DND-41 (cell line): ENCODE measurements around the gene TPGS2.

ENCODE experiments used
- ATAC-seq: fragments of 200-7000 bp; cut with Tn5 transposase; 3 replicates; pipeline ENCODE4 v1.9.1; 2021; ENCODE audit warnings: low read depth; ENCODE audit not compliant: insufficient read depth
- DNase-seq: peaks from one replicate; pipeline ENCODE4 v3.0.0-alpha.2; 2020
- H2AFZ ChIP-seq: 2 replicates; pipeline ENCODE4 v1.6.0; 2012; ENCODE audit warnings: low read depth, low read length
- H3K27ac ChIP-seq: 2 replicates; pipeline ENCODE4 v1.5.1; 2012; ENCODE audit warnings: low read length, inconsistent platforms
- H3K27me3 ChIP-seq: fragments of 200-600 bp; sonication (generic); 2 replicates; pipeline ENCODE4 v1.6.0; 2012; ENCODE audit warnings: low read length, mild to moderate bottlenecking, inconsistent platforms; ENCODE audit not compliant: insufficient read depth, poor library complexity
- H3K36me3 ChIP-seq: 2 replicates; pipeline ENCODE4 v1.5.1; 2012; ENCODE audit warnings: low read length, inconsistent platforms; ENCODE audit not compliant: insufficient read depth
- H3K4me1 ChIP-seq: 2 replicates; pipeline ENCODE4 v1.5.1; 2012; ENCODE audit warnings: mild to moderate bottlenecking, low read length; ENCODE audit not compliant: insufficient read depth
- H3K4me2 ChIP-seq: 2 replicates; pipeline ENCODE4 v1.6.0; 2012; ENCODE audit warnings: mild to moderate bottlenecking, moderate library complexity, low read length, inconsistent platforms; ENCODE audit not compliant: insufficient read depth
- H3K4me3 ChIP-seq, 2 experiments: fragments of 200-600 bp in 1 of 2; shearing (Covaris generic) in 1 of 2; 2 replicates each; pipeline ENCODE4 v1.5.1; 2012 to 2016; ENCODE audit warnings: inconsistent platforms in 2 of 2, low read length in 2 of 2, mild to moderate bottlenecking in 2 of 2, low read depth in 1 of 2, moderate library complexity in 1 of 2
- H3K79me2 ChIP-seq: 2 replicates; pipeline ENCODE4 v1.6.0; 2012; ENCODE audit warnings: low read length, inconsistent platforms; ENCODE audit not compliant: insufficient read depth
- H3K9ac ChIP-seq: 2 replicates; pipeline ENCODE4 v1.6.0; 2012; ENCODE audit warnings: low read depth, mild to moderate bottlenecking, inconsistent platforms, low read length, moderate library complexity
- H3K9me3 ChIP-seq: 2 replicates; pipeline ENCODE4 v1.5.1; 2012; ENCODE audit warnings: low read length, moderate library complexity, mild to moderate bottlenecking, inconsistent platforms; ENCODE audit not compliant: insufficient read depth, severe bottlenecking
- H4K20me1 ChIP-seq: 2 replicates; pipeline ENCODE4 v1.6.0; 2012; ENCODE audit warnings: low read length; ENCODE audit not compliant: insufficient read depth
- CTCF ChIP-seq: IDR thresholded peaks from 2 replicates; pipeline ENCODE4 v1.5.1; 2012; ENCODE audit warnings: borderline replicate concordance, low read length, moderate library complexity, mild to moderate bottlenecking; ENCODE audit not compliant: poor library complexity, severe bottlenecking; ENCODE audit errors: extremely low read depth
- EZH2 ChIP-seq: IDR thresholded peaks from 3 replicates; pipeline ENCODE4 v1.6.1; 2012; ENCODE audit warnings: borderline replicate concordance, low read depth, mild to moderate bottlenecking, moderate library complexity, low read length, inconsistent platforms; ENCODE audit not compliant: severe bottlenecking

TPGS2 gene

GRCh38 chr18:36811430-36811829 is 17.4 kb downstream of the TPGS2 start:
- peaks cover 34% of the 10 kb centered on the region for H4K20me1 ChIP-seq
- H3K4me1 ChIP-seq: no peaks in the 10 kb centered on the region
- H3K27me3 ChIP-seq: no peaks in the 10 kb centered on the region
- no peak for ATAC-seq
- H3K9ac ChIP-seq: no peak overlapping the region
- H3K79me2 ChIP-seq: peaks cover 11% of the 10 kb centered on the region
- TF ChIP-seq EZH2 (no peak), CTCF (no peak)
- H3K27ac ChIP-seq: no peak overlapping the region
- H3K4me2 ChIP-seq: no peak overlapping the region
- H3K36me3 ChIP-seq: peaks cover 82% of the 10 kb centered on the region
- H3K4me3 ChIP-seq: no peak overlapping the region
- no peaks in the 10 kb centered on the region for H3K9me3 ChIP-seq
- H2AFZ ChIP-seq: no peak overlapping the region
- DNase-seq: no peak

DNA sequence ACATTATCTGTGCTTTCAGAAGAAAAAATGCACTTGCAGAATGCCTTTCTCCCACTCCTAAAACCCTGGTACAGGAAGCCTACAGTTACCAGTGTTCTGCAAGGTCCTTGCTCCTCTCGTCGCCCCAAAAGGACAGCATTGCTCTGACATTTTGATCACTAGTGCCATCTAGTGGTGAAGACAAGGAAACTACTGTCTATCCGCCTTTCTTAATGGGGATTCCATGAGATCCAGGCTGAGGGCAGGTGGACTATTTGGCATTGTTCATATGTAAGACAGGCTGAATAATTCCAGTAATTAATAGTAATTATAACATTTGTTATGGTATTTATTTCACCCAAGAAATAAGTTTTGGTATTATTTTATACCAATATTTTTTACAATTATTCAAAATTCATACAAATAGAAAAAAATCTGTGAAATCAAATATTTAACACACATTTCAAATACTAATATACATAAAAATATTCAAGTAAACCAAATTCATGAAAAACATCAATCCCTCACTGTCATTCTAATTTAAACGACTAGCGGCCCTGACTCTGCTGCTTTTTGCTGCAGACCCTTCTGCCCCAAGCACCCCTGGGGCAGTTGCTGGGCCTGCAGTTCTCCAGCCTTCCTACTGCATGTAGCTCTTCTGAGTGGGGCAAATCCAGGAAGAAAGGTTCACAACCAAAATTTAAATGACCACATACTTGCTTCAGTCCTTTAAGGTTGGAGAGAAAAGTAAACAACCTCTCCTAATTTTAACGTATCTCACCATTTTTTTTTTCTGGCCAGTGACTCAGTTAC is 19.0 kb downstream of the TPGS2 start:
- Histone ChIP-seq H3K4me3 (no peak overlapping the region), H3K4me2 (no peak overlapping the region), H3K9me3 (no peaks in the 10 kb centered on the region), H3K4me1 (no peaks in the 10 kb centered on the region), H3K79me2 (peaks cover 11% of the 10 kb centered on the region), H3K9ac (no peak overlapping the region), H3K36me3 (peaks cover 81% of the 10 kb centered on the region), H3K27me3 (no peaks in the 10 kb centered on the region), H2AFZ (no peak overlapping the region), H3K27ac (no peak overlapping the region), H4K20me1 (peaks cover 31% of the 10 kb centered on the region)
- TF ChIP-seq EZH2: no peak
- peak; percentile 89 for TF ChIP-seq CTCF
- ATAC-seq (peak; percentile 97), DNase-seq (peak; percentile 48)

DNA sequence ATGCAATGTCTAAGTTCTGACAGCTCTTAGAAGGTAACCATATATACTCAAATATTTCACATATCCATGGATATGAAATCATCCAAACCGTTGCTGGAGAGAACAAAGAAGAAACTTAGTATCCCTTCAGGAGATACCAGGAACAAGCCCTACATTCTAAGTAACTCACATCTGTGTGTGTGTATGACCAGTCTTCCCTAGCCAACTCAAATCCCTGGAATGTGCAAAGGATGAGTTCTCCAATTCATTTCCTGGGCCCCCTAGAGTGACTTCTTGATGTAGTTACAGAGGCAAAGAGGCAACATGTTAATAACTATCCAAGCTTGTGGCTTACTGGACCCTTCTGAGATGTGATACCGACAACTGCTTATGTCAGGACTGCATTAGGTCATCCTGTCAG is 20.1 kb downstream of the TPGS2 start:
- Histone ChIP-seq H3K79me2 (peaks cover 6% of the 10 kb centered on the region), H3K4me1 (no peaks in the 10 kb centered on the region), H3K27me3 (no peaks in the 10 kb centered on the region), H3K9ac (no peak overlapping the region), H3K27ac (no peak overlapping the region), H4K20me1 (peaks cover 31% of the 10 kb centered on the region), H3K36me3 (peaks cover 81% of the 10 kb centered on the region), H3K4me3 (no peak overlapping the region), H3K9me3 (no peaks in the 10 kb centered on the region), H3K4me2 (no peak overlapping the region), H2AFZ (no peak overlapping the region)
- ATAC-seq: no peak
- no peak for DNase-seq
- TF ChIP-seq CTCF (no peak), EZH2 (no peak)
